Upper lobe of left lung (tissue), 4 donors: ENCODE measurements around the gene ST8SIA5.

Source experiments
- EP300 ChIP-seq, 4 donors: sonication (generic); formaldehyde crosslinking; IDR thresholded peaks; one replicate each; pipeline ENCODE4 v1.5.1; 2017; ENCODE audit warnings: antibody characterized with exemption in 4 of 4, control low read depth in 2 of 4
- POLR2A ChIP-seq, 4 donors: fragments of 450-650 bp; IDR thresholded peaks; one replicate each; pipeline ENCODE4 v1.5.1; 2016 to 2017; ENCODE audit warnings: antibody characterized with exemption in 4 of 4, mild to moderate bottlenecking in 2 of 4
- POLR2AphosphoS5 ChIP-seq, 2 donors: sonication (generic); formaldehyde crosslinking; IDR thresholded peaks; one replicate each; pipeline ENCODE4 v1.5.1; 2017; ENCODE audit warnings: antibody characterized with exemption in 2 of 2
- TF ChIP-seq, protein P1 (sequence below), 6 experiments: fragments of 450-650 bp in 4 of 6; fragments of 200-600 bp in 2 of 6; sonication (generic) in 2 of 6; IDR thresholded peaks; one replicate each; pipeline ENCODE4 v1.5.1; 2016 to 2019; ENCODE audit warnings: antibody characterized with exemption in 6 of 6

GRCh38 chr18:46736736-46737135, 20.1 kb downstream of the ST8SIA5 start:
- TF ChIP-seq, protein P1, sequence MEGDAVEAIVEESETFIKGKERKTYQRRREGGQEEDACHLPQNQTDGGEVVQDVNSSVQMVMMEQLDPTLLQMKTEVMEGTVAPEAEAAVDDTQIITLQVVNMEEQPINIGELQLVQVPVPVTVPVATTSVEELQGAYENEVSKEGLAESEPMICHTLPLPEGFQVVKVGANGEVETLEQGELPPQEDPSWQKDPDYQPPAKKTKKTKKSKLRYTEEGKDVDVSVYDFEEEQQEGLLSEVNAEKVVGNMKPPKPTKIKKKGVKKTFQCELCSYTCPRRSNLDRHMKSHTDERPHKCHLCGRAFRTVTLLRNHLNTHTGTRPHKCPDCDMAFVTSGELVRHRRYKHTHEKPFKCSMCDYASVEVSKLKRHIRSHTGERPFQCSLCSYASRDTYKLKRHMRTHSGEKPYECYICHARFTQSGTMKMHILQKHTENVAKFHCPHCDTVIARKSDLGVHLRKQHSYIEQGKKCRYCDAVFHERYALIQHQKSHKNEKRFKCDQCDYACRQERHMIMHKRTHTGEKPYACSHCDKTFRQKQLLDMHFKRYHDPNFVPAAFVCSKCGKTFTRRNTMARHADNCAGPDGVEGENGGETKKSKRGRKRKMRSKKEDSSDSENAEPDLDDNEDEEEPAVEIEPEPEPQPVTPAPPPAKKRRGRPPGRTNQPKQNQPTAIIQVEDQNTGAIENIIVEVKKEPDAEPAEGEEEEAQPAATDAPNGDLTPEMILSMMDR (IDR thresholded peaks at IDR 0.05) = no peak
- TF ChIP-seq POLR2A (IDR thresholded peaks at IDR 0.05) (no peak), POLR2AphosphoS5 (IDR thresholded peaks at IDR 0.05) (no peak), EP300 (IDR thresholded peaks at IDR 0.05) (no peak)
